HCT116 (cell line): ENCODE measurements around the gene SECTM1. TPM values are rescaled to one million over a fixed set of nuclear protein-coding genes. Genes with fewer than 3 reads are reported as not detected.

Experiments
- ATAC-seq: fragments of 200-7000 bp; cut with Tn5 transposase; 2 replicates; pipeline ENCODE4 v1.9.1; 2020; ENCODE audit warnings: mild to moderate bottlenecking, moderate library complexity
- BruUV-seq: library from RNA; stranded (reverse); fragments of 400-500 nt; replicated peaks from 2 replicates; lab custom pipeline; 2021; lab: Mats Ljungman, UMichigan
- CTCF ChIA-PET: fragments of 300-600 bp; sonication (Branson Sonifier 250); formaldehyde crosslinking; loops from one replicate; lab custom pipeline; 2021; ENCODE audit warnings: antibody characterized with exemption; lab: Charles Lee
- POLR2A ChIA-PET: fragments of 300-600, 350-600 bp; sonication (Branson Sonifier 250); formaldehyde crosslinking; loops from one replicate; lab custom pipeline; 2021; ENCODE audit warnings: antibody characterized with exemption; lab: Charles Lee
- RAD21 ChIA-PET, 2 experiments: fragments of 300-600 bp; sonication (Branson Sonifier 250); formaldehyde crosslinking; loops; one replicate each; lab custom pipeline; 2023; ENCODE audit warnings: low total read pairs in 2 of 2; ENCODE audit not compliant: uncharacterized antibody in 2 of 2, unreplicated experiment in 2 of 2, low non-redundant PET in 1 of 2; lab: Charles Lee
- DNase-seq: peaks from one replicate; pipeline ENCODE4 v3.0.0-alpha.2; 2010; ENCODE audit warnings: low read depth, low spot score
- H2AFZ ChIP-seq: fragments of 200-600 bp; shearing (Covaris generic), sonication (generic); 2 replicates; pipeline ENCODE4 v1.6.1; 2017; ENCODE audit warnings: low read depth, mixed run types, mixed read lengths, antibody characterized with exemption, low read length; ENCODE audit not compliant: poor library complexity, severe bottlenecking
- H3K27ac ChIP-seq: 2 replicates; pipeline ENCODE4 v1.5.1; 2012; ENCODE audit warnings: low read depth, low read length
- H3K27me3 ChIP-seq: fragments of 200-600 bp; sonication (generic); 2 replicates; pipeline ENCODE4 v1.6.1; 2016; ENCODE audit warnings: mixed run types, low read length, mixed read lengths; ENCODE audit not compliant: insufficient read depth
- H3K36me3 ChIP-seq, 2 experiments: fragments of 200-500 bp in 1 of 2; fragments of 200-600 bp in 1 of 2; sonication (Bioruptor generic) in 1 of 2; sonication (generic) in 1 of 2; 2 replicates each; pipeline versions ENCODE4 v1.5.1 to v1.6.1; 2014 to 2016; ENCODE audit warnings: low read length in 2 of 2, inconsistent platforms in 1 of 2, mixed read lengths in 1 of 2, mixed run types in 1 of 2; ENCODE audit not compliant: insufficient read depth in 2 of 2, control insufficient read depth in 1 of 2
- H3K4me1 ChIP-seq, 2 experiments: fragments of 200-600 bp in 1 of 2; sonication (generic) in 1 of 2; 2 replicates each; pipeline versions ENCODE4 v1.5.1 to v1.6.1; 2012 to 2017; ENCODE audit warnings: low read length in 2 of 2, inconsistent platforms in 1 of 2, mild to moderate bottlenecking in 1 of 2, mixed read lengths in 1 of 2, mixed run types in 1 of 2, moderate library complexity in 1 of 2; ENCODE audit not compliant: insufficient read depth in 2 of 2, control insufficient read depth in 1 of 2
- H3K4me2 ChIP-seq: fragments of 200-600 bp; sonication (generic); 2 replicates; pipeline ENCODE4 v1.6.1; 2017; ENCODE audit warnings: mixed run types, low read length, mixed read lengths
- H3K4me3 ChIP-seq, 2 experiments: fragments of 200-600 bp in 1 of 2; sonication (generic) in 1 of 2; replicated peaks in 1 of 2; 2 replicates each; pipeline ENCODE4 v1.5.1; 2011 to 2016; ENCODE audit warnings: low read length in 2 of 2, control low read depth in 1 of 2, low read depth in 1 of 2, mild to moderate bottlenecking in 1 of 2, mixed read lengths in 1 of 2, mixed run types in 1 of 2
- H3K79me2 ChIP-seq: fragments of 200-600 bp; sonication (generic); 2 replicates; pipeline ENCODE4 v1.6.1; 2017; ENCODE audit warnings: mild to moderate bottlenecking, mixed run types, low read length, moderate library complexity, mixed read lengths; ENCODE audit not compliant: insufficient read depth
- H3K9ac ChIP-seq: fragments of 200-600 bp; sonication (generic); 2 replicates; pipeline ENCODE4 v1.6.1; 2016; ENCODE audit warnings: low read length, mixed read lengths
- H3K9me2 ChIP-seq: fragments of 200-600 bp; sonication (generic), shearing (Covaris generic); 2 replicates; pipeline ENCODE4 v1.6.1; 2017; ENCODE audit warnings: mixed run types, mild to moderate bottlenecking, moderate library complexity; ENCODE audit not compliant: insufficient read depth
- H3K9me3 ChIP-seq, 2 experiments: fragments of 200-500 bp in 1 of 2; fragments of 200-600 bp in 1 of 2; sonication (Bioruptor generic) in 1 of 2; sonication (generic) in 1 of 2; 2 replicates each; pipeline ENCODE4 v1.6.1; 2014 to 2017; ENCODE audit warnings: low read length in 2 of 2, mixed read lengths in 2 of 2, inconsistent platforms in 1 of 2, low read depth in 1 of 2, mild to moderate bottlenecking in 1 of 2, mixed run types in 1 of 2, moderate library complexity in 1 of 2; ENCODE audit not compliant: control insufficient read depth in 1 of 2, insufficient read depth in 1 of 2
- H4K20me1 ChIP-seq: fragments of 200-600 bp; sonication (generic), shearing (Covaris generic); 2 replicates; pipeline ENCODE4 v1.6.1; 2017; ENCODE audit warnings: mixed run types, mild to moderate bottlenecking, moderate library complexity; ENCODE audit not compliant: insufficient read depth
- CEBPB ChIP-seq: IDR thresholded peaks from 2 replicates; pipeline ENCODE4 v1.6.1; 2012; ENCODE audit warnings: low read depth
- ELF1 ChIP-seq: IDR thresholded peaks from 2 replicates; pipeline ENCODE4 v1.6.1; 2012; ENCODE audit warnings: low read depth, borderline replicate concordance
- EZH2 ChIP-seq: fragments of 200-600 bp; sonication (generic); IDR thresholded peaks from 2 replicates; pipeline ENCODE4 v1.6.1; 2017; ENCODE audit warnings: antibody characterized with exemption, mixed run types
- EZH2phosphoT487 ChIP-seq: fragments of 200-600 bp; IDR thresholded peaks from 2 replicates; pipeline ENCODE4 v1.6.1; 2018; ENCODE audit warnings: antibody characterized with exemption, borderline replicate concordance
- FOSL1 ChIP-seq: IDR thresholded peaks from 2 replicates; pipeline ENCODE4 v1.6.1; 2012; ENCODE audit warnings: low read depth
- JUND ChIP-seq: IDR thresholded peaks from 2 replicates; pipeline ENCODE4 v1.6.1; 2012
- POLR2A ChIP-seq: IDR thresholded peaks from 2 replicates; pipeline ENCODE4 v1.7.0; 2011; ENCODE audit warnings: borderline replicate concordance; ENCODE audit not compliant: insufficient read depth, insufficient read length; ENCODE audit errors: extremely low read depth
- POLR2AphosphoS5 ChIP-seq: IDR thresholded peaks from 2 replicates; pipeline ENCODE4 v1.6.1; 2011; ENCODE audit warnings: mild to moderate bottlenecking, low read depth, low read length, moderate library complexity
- RAD21 ChIP-seq: IDR thresholded peaks from 2 replicates; pipeline ENCODE4 v1.6.1; 2012; ENCODE audit warnings: low read depth, mild to moderate bottlenecking
- SIN3A ChIP-seq: IDR thresholded peaks from 2 replicates; pipeline ENCODE4 v1.6.1; 2012; ENCODE audit warnings: low read depth
- SRF ChIP-seq: IDR thresholded peaks from 2 replicates; pipeline ENCODE4 v1.6.1; 2012; ENCODE audit warnings: low read depth
- TCF7L2 ChIP-seq: IDR thresholded peaks from 2 replicates; pipeline ENCODE4 v1.7.0; 2011; ENCODE audit warnings: borderline replicate concordance, inconsistent platforms; ENCODE audit not compliant: insufficient read depth, insufficient read length; ENCODE audit errors: extremely low read depth
- YY1 ChIP-seq: IDR thresholded peaks from 2 replicates; pipeline ENCODE4 v1.6.1; 2011; ENCODE audit warnings: low read length, low read depth, moderate library complexity, mild to moderate bottlenecking; ENCODE audit not compliant: insufficient replicate concordance; ENCODE audit errors: extremely low read depth
- ZFX ChIP-seq: fragments of 450-650 bp; IDR thresholded peaks from 2 replicates; pipeline ENCODE4 v1.6.1; 2017
- ZNF274 ChIP-seq: fragments of 200-500 bp; sonication (Bioruptor generic); IDR thresholded peaks from 2 replicates; pipeline ENCODE4 v1.6.1; 2014; ENCODE audit warnings: mild to moderate bottlenecking, low read depth, low read length, inconsistent platforms
- intact Hi-C: fragments of 100-400 bp; cut with micrococcal nuclease; formaldehyde crosslinking; loops from 2 replicates; pipeline ENCODE4 v1.10.0; 2022
- total RNA-seq: library from RNA; stranded (reverse); gene quantifications from one replicate; pipeline ENCODE4 v1.2.1, GENCODE V29; 2021; ENCODE audit not compliant: unreplicated experiment
- TF ChIP-seq, protein P1 (sequence below): IDR thresholded peaks from 2 replicates; pipeline ENCODE4 v1.6.1; 2012; ENCODE audit warnings: low read depth
- TF ChIP-seq, protein P2 (sequence below), 3 experiments: fragments of 200-600 bp in 1 of 3; sonication (generic) in 1 of 3; IDR thresholded peaks in 2 of 3; conservative IDR thresholded peaks in 1 of 3; 2 replicates each; pipeline ENCODE4 v1.5.1; 2012 to 2017; ENCODE audit warnings: low read depth in 2 of 3, low read length in 2 of 3, antibody characterized with exemption in 1 of 3, borderline replicate concordance in 1 of 3, control low read depth in 1 of 3, mild to moderate bottlenecking in 1 of 3, mixed read lengths in 1 of 3, mixed run types in 1 of 3, moderate library complexity in 1 of 3; ENCODE audit not compliant: insufficient read depth in 1 of 3
- TF ChIP-seq, protein P3 (sequence below): IDR thresholded peaks from 2 replicates; pipeline ENCODE4 v1.6.1; 2011; ENCODE audit warnings: mild to moderate bottlenecking, low read length, moderate library complexity; ENCODE audit not compliant: insufficient replicate concordance; ENCODE audit errors: extremely low read depth
- TF ChIP-seq, protein P4 (sequence below): IDR thresholded peaks from 2 replicates; pipeline ENCODE4 v1.6.1; 2012
- TF ChIP-seq, protein P5 (sequence below): IDR thresholded peaks from 2 replicates; pipeline ENCODE4 v1.6.1; 2012

SECTM1 gene
- total RNA-seq, 1 experiment from 2014 or later = 6.8 TPM

DNA sequence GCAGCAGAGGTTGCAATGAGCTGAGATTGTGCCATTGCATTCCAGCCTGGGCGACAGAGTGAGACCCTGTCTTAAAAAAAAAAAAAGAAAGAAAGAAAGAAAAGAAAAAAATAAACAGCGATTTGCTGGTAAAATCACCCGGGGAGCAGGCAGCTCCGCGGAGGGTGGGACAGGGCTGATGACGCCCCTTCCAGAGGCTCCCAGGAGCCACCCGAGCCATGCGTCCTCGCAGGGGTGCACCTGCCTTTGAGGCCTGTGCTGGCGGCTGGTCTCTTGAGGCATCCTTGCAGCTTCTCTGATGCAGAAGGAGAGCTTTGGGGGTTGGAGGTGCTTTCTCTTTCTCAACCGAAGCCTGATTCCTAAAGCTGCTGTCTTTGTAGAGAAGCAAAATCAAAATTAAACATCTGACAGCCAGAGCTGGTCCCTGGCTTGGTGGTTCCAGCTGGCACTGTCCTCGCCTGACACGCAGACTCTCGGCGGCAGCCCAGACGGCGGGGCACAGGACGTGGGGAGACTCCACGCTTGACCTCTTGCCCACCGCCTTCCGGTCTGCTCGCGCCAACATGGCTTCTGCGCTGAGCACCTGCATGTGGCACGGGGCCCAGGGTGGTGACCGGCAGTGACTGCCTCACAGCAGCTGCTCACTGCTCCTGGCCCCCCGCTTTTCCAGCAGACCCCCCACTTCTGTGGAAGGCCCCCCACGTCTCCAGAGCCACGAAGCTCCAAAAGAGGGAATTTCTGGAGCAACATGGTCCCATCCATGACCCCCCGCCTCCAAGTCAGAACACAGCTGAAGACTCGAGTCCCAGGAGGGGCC lies 44.6 kb upstream of the SECTM1 start:
- H3K9ac ChIP-seq = no peak overlapping the region
- H3K9me3 ChIP-seq = no peaks in the 10 kb centered on the region
- H3K4me1 ChIP-seq = no peaks in the 10 kb centered on the region
- H2AFZ ChIP-seq = no peak overlapping the region
- intact Hi-C loops = no loop called here
- no peaks in the 10 kb centered on the region for H3K27me3 ChIP-seq
- no peak overlapping the region for H3K27ac ChIP-seq
- TF ChIP-seq ZFX = no peak
- no peak for TF ChIP-seq EZH2
- no peak for TF ChIP-seq POLR2A
- TF ChIP-seq, protein P1, sequence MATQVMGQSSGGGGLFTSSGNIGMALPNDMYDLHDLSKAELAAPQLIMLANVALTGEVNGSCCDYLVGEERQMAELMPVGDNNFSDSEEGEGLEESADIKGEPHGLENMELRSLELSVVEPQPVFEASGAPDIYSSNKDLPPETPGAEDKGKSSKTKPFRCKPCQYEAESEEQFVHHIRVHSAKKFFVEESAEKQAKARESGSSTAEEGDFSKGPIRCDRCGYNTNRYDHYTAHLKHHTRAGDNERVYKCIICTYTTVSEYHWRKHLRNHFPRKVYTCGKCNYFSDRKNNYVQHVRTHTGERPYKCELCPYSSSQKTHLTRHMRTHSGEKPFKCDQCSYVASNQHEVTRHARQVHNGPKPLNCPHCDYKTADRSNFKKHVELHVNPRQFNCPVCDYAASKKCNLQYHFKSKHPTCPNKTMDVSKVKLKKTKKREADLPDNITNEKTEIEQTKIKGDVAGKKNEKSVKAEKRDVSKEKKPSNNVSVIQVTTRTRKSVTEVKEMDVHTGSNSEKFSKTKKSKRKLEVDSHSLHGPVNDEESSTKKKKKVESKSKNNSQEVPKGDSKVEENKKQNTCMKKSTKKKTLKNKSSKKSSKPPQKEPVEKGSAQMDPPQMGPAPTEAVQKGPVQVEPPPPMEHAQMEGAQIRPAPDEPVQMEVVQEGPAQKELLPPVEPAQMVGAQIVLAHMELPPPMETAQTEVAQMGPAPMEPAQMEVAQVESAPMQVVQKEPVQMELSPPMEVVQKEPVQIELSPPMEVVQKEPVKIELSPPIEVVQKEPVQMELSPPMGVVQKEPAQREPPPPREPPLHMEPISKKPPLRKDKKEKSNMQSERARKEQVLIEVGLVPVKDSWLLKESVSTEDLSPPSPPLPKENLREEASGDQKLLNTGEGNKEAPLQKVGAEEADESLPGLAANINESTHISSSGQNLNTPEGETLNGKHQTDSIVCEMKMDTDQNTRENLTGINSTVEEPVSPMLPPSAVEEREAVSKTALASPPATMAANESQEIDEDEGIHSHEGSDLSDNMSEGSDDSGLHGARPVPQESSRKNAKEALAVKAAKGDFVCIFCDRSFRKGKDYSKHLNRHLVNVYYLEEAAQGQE = no peak
- TF ChIP-seq, protein P2, sequence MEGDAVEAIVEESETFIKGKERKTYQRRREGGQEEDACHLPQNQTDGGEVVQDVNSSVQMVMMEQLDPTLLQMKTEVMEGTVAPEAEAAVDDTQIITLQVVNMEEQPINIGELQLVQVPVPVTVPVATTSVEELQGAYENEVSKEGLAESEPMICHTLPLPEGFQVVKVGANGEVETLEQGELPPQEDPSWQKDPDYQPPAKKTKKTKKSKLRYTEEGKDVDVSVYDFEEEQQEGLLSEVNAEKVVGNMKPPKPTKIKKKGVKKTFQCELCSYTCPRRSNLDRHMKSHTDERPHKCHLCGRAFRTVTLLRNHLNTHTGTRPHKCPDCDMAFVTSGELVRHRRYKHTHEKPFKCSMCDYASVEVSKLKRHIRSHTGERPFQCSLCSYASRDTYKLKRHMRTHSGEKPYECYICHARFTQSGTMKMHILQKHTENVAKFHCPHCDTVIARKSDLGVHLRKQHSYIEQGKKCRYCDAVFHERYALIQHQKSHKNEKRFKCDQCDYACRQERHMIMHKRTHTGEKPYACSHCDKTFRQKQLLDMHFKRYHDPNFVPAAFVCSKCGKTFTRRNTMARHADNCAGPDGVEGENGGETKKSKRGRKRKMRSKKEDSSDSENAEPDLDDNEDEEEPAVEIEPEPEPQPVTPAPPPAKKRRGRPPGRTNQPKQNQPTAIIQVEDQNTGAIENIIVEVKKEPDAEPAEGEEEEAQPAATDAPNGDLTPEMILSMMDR (IDR thresholded peaks at IDR 0.05 in 2 of 3, conservative IDR thresholded peaks at IDR 0.05 in 1 of 3; ENCODE audit: borderline replicate concordance in 1 of 3, insufficient read depth in 1 of 3, low read depth in 2 of 3, low read length in 2 of 3) = no peak
- TF ChIP-seq YY1 = no peak
- no peak for TF ChIP-seq ELF1
- no peak for TF ChIP-seq POLR2AphosphoS5
- TF ChIP-seq, protein P3, sequence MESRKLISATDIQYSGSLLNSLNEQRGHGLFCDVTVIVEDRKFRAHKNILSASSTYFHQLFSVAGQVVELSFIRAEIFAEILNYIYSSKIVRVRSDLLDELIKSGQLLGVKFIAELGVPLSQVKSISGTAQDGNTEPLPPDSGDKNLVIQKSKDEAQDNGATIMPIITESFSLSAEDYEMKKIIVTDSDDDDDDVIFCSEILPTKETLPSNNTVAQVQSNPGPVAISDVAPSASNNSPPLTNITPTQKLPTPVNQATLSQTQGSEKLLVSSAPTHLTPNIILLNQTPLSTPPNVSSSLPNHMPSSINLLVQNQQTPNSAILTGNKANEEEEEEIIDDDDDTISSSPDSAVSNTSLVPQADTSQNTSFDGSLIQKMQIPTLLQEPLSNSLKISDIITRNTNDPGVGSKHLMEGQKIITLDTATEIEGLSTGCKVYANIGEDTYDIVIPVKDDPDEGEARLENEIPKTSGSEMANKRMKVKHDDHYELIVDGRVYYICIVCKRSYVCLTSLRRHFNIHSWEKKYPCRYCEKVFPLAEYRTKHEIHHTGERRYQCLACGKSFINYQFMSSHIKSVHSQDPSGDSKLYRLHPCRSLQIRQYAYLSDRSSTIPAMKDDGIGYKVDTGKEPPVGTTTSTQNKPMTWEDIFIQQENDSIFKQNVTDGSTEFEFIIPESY = no peak
- no peak for TF ChIP-seq FOSL1
- TF ChIP-seq, protein P4, sequence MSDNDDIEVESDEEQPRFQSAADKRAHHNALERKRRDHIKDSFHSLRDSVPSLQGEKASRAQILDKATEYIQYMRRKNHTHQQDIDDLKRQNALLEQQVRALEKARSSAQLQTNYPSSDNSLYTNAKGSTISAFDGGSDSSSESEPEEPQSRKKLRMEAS = no peak
- TF ChIP-seq SRF = no peak
- TF ChIP-seq CEBPB = no peak
- TF ChIP-seq, protein P5, sequence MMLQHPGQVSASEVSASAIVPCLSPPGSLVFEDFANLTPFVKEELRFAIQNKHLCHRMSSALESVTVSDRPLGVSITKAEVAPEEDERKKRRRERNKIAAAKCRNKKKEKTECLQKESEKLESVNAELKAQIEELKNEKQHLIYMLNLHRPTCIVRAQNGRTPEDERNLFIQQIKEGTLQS = no peak
- TF ChIP-seq SIN3A = no peak
- no peak for TF ChIP-seq JUND
- no peak for TF ChIP-seq EZH2phosphoT487
- TF ChIP-seq RAD21 = no peak
- TF ChIP-seq TCF7L2 = no peak
- TF ChIP-seq ZNF274 = no peak
- ChIA-PET CTCF (no interaction called here), RAD21 (no interaction called here), POLR2A (no interaction called here)
- H3K4me3 ChIP-seq = no peak overlapping the region
- no peaks in the 10 kb centered on the region for H3K36me3 ChIP-seq
- H3K79me2 ChIP-seq = no peaks in the 10 kb centered on the region
- BruUV-seq = no TSS peak
- no peaks in the 10 kb centered on the region for H4K20me1 ChIP-seq
- no peak overlapping the region for H3K4me2 ChIP-seq
- DNase-seq (no peak), ATAC-seq (no peak)
- H3K9me2 ChIP-seq = no peaks in the 10 kb centered on the region
